ENCODE data around the gene SUMO3. TPM values are rescaled to one million over a fixed set of nuclear protein-coding genes. Genes with fewer than 3 reads are reported as not detected.

The SUMO3 gene
- 113 TPM for polyA plus RNA-seq (2013, experiment 1 of 2; ENCODE audit: insufficient read length)
- 83.6 TPM for polyA plus RNA-seq (2013, experiment 2 of 2; ENCODE audit: insufficient read length)

DNA sequence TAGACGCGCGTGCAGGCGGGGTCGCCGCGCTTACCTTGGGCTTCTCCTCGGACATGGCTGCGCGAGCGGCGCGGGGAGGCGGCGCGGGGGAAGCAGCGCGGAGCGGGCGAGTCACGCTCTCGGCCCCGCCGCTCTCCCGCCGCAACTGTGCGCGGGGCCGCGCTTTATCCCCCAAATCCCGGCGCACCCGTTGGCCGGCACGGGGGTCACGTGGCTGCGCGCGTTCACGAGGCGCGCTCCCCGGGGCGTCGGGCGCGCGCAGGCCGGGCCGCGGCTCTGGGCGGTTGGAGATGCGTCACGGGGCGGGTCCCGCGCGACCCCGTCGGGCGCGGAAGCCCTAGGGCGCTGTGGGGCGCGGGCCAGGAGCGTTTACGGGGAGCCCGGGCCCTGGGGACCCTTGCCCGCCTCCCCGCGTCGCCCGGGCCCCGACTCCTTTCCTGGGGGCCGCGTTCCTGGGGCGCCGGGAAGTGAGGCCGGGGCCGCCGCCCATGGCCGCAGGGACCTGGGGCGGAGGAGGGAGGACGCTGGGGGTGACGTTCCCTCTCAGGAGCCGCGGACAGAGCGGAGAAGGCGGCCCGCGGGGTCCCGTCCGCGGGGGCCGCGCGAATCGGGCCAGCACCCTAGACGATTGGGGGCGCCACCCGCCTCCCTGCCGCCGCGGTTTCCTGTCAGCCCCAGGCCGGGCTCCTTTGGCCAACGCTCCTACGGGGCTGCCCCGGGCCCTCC lies at the start of gene SUMO3:
Gene SUMO3, minus strand, starts transcription at position 149 of the 726 bp plus-strand sequence. Its CDS starts 94 bp downstream, at position 55.
- DNase-seq = peak; percentile 84

- DNase-seq = no peak
Observed at GRCh38 chr21:44867464-44867863, 49.6 kb upstream of the SUMO3 start.

- peak; percentile 72 for DNase-seq
Observed at GRCh38 chr21:44866780-44867179, 48.9 kb upstream of the SUMO3 start.

DNA sequence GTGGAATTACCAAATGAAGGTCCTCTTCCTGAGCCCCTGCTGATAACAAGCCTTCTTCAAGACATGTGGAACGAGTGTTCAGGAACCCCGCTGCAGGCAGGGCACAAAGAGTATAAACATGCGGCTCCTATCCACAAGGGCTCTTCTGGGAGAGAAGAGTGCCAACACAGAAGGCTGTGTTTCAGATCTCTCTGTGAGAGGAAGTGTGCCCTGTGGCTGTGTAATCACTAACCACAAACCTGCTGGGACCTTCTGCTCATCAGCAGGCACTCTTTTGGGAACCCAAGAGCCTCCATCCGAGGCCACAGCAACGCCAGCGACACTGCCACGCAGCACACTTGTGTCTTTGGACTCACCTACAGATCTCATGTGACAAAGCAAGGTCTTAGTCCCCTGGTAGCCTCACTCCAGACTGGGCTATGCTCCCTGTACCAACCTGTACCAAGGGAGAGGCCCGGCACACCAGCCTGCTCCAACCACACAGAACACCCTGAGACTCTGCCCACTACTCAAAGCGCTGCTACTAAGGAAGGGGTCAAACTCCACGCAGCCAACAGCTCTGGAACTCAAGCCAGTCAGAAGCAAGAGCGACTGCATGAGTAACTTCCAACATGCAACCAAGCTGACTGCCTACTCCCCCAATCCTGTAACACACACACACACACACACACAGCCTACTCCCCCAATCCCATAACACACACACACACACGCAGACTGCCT lies 47.9 kb upstream of the SUMO3 start:
- no peak for DNase-seq

GRCh38 chr21:44862869-44863685 lies 45.2 kb upstream of the SUMO3 start:
- no peak for DNase-seq

DNA sequence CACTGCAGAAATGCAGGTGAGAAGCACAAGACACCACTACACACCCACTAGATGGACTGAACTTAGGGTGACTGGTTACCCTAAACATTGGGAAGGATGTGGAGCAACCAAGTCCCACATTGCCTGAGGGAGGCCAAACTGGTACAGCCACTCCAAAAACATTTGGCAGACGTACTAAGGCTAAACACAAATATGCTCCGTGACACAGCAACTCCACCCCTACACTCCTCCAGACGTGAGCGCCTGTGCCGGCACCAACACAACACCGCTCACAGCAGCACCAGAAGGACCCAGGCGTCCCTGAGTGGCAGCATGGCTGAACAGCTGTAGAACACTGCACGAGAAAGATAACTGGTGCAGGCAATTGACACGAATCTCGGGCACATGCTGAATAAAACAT lies 40.9 kb upstream of the SUMO3 start:
- no peak for DNase-seq

- DNase-seq = no peak
Observed at GRCh38 chr21:44858291-44858690, 40.4 kb upstream of the SUMO3 start.

GRCh38 chr21:44857127-44857892 lies 39.4 kb upstream of the SUMO3 start:
- DNase-seq = no peak

- DNase-seq = no peak
Observed at GRCh38 chr21:44856131-44856530, 38.3 kb upstream of the SUMO3 start.

GRCh38 chr21:44855572-44855971 lies 37.7 kb upstream of the SUMO3 start:
- no peak for DNase-seq

GRCh38 chr21:44854664-44855446 lies 37.0 kb upstream of the SUMO3 start:
- DNase-seq = no peak

- no peak for DNase-seq
Observed at GRCh38 chr21:44854391-44854663, 36.5 kb upstream of the SUMO3 start.

DNA sequence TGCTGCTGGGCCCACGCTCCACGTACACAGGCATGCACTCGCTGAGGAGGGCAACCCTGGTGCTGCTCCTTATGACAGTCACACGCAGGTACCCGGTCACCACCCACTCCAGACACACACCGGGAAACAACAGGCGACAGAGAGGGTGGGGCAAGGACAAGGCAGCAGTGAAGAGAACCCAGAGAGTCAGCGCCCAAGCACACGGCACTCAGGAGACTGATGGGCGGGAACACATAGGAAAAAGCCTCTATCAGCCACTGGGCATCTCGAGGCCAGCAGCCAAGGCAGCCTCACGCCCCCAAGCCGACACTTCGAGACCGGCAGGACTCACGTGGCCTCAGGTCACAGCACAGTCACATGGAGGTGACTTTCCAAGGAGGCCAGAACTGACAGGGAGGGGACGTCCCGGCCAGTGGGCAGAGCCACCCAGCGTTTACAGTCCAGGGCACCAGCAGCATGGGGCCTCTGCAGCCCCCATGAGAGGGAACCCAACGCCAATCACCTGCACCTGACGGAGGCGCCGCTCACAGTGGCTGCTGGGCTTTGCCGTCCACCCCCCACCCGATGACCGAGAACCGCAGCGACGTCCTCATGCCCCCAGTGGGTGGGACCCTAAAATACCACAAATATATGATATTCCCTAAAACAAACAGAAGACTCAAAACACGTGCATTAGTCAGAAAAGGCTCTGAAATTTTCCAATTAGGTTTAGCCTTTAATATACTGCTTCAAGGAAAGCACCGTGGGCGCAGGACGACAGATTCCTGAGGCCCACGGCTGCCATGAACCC lies 35.9 kb upstream of the SUMO3 start:
- no peak for DNase-seq

DNA sequence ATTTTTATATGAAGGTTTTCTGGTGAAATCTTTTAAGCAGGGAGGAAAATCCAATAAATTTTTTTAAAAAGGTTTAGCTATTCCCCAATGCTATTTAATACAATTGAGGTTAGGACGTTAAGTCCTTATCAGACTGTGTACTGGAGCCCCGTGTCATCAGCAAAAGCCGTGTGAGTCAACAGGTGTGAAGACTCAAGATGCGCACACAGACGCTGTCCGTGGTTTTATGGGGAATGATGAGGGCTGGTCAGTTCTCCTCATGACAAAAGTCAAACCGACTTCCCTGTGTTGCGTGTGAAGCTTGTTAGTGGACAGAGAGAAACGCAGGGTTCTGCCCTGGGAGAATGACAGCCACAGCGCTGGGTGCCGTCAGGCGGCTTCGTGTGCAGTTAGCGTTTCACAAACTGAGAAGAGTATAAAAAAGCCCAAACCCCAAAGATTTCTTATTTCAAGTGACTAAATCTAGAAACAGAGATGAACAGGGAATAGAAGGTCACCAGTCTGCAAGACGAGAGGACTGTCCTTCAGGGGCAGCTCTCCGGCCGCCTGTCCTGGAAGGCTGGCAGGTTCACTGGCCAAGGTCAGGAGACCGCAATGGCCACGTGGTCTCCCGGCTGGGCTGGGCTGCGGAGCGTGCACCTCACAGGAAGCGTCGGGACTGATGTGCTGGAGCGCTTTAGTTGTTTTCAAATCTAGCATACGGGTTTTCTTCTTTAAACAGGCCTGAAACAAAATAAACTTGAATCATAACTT lies 33.2 kb upstream of the SUMO3 start:
- no peak for DNase-seq

GRCh38 chr21:44850208-44850800 lies 32.4 kb upstream of the SUMO3 start:
- DNase-seq = no peak

GRCh38 chr21:44849616-44850130 lies 31.8 kb upstream of the SUMO3 start:
- DNase-seq = no peak

DNA sequence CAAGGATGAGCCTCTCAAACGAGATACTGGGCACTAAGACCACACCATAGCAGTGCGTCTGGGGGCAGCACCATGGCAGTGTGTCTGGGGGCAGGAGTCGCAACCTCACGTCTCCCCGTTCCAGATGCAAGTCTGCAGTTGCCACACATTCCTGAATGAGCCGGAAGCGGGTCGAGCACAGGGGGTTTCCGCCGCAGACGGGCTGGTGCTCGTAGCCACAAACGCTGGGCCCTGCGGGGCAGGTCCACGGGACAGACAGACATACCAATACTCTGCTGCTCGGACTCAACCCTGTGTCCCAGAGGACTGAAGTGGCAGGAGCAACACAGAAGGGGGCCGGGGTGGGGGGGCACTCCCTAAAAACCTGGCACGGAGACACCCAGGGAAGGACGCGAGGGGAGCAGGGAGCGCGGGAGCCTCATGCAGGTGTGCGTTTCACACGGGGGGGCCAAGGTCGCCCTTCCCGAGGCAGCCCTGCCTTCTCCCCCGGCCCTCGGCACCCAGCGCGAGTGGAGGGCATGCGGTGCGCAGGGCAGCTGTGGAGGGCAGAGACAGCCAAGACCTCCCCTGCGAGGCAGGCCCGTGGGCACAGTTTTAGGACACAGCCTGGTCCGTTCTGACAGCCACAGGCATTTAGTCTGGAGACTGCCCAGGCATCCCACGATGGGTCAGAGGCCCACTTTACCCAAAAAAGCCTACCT lies 31.1 kb upstream of the SUMO3 start:
- DNase-seq = no peak

DNA sequence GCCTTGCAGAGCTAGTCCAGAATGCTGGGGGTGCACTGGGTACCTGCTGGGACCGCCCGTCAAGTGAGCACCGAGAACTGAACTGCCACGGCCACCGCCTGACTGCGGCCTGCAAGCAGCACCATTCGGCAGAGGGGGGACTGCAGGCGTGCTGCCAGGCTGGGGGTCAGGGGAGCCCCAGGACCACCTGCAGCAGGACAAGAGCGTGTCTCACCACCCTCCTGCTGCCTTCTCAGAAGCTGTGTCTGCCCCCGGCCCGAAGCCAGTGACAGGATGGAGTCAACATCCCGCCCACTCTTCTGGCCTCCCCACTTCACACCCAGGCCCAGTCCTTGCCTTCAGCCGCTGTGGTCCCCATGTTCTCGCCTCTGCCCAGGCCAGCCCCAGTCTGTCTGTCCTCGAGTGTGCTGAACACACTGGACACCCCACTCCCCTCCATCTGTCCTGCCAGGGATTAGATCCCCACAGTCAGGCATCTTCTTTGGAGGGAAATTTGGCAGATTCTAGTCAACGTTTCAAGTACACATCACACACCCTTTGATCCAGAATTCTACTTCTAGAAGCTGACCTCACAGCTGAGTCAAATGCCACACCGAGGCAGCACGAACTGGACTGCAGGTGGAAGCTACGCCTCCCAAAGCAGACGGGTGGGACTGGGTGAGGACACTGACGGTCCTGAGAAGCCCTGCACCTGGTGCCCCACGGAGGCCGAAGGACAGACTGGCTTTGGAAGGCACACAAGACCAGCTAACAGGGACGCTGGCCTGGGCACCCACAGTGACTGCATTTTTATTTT lies 29.6 kb upstream of the SUMO3 start:
- no peak for DNase-seq

Data from fibroblast of skin of back (primary cell).